NCI-H748 (cell line): ENCODE data around the gene FAHD2A.
"Not testable (repeated sequence)": the region's sequence is repeated elsewhere in the genome, so short reads cannot be mapped to it uniquely, and the experiment has no call there.

Source experiments
- DNase-seq: peaks from one replicate; lab custom pipeline; 2025; ENCODE audit not compliant: unreplicated experiment; lab: John Stamatoyannopoulos, UW

Gene FAHD2A, protein sequence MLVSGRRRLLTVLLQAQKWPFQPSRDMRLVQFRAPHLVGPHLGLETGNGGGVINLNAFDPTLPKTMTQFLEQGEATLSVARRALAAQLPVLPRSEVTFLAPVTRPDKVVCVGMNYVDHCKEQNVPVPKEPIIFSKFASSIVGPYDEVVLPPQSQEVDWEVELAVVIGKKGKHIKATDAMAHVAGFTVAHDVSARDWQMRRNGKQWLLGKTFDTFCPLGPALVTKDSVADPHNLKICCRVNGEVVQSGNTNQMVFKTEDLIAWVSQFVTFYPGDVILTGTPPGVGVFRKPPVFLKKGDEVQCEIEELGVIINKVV

DNA sequence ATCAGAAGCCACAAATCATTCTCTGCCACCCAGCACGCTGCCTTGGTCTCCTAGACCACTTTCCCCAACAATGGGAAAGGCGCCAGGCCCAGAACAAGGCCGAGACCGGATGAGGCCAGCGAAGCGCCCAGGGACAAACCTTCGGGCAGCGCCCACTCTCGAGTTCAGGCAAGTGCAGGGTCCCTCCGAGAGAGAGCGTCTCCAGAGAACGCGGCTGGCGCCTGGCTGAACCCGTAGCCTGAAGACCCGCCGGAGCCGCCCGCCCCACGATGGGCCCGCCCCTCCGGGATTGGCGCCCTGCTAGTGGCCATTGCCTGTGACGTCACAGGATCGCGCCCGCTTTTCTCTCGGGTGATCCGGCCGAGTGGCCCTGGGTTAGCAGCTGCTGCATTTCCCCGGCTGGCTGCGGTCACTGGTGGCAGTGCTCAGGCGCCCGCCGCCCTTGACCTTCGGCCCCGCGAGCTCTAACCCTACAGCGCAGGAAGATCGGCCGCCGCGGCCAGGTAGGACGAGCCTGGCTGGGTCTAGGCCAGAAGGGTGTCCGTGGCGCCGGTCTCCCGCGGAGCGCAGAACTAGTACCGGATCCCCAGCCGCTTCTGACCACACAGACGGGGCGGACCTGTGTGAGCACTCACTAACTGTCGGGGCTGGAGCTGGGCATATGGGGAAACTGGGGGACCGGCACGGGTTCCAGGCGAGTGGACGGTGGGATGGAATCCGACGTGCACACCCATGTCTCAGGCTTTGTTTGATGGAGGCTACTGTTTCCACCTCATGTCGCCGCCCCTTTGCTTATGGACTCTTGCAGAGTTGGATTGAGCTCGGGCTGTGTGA, at the start of gene FAHD2A:
TSS of gene FAHD2A (plus strand) at position 339 of the 834 bp plus-strand sequence. CDS start 2,851 bp downstream, outside the sequence.
- DNase-seq: peak; percentile 91

DNA sequence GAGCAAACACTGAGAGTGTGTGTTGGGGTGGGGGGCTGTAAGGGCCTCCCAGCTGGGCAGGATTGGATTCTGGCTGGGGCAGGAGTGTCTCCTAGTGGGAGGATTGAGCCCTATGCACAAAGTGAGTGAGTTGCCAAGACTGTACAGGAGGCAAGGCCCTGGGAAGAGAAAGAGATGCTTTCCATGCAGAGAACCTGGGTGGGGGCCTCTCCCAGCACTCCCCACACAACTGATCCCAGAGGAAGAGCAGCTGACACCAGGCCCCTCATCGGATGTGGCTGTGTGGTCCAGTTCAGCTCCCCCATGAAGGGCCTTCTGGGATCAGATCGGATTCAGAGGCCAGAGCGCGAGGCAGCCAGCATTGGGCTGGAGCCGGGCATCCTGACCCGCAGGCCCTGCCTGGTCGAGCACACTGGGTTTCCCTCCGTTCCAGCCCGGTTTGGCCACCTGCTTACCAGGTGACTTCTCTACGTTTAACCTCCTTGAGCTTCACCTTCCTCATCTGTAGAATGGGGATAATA, 49.4 kb upstream of the FAHD2A start:
- no peak for DNase-seq

DNA sequence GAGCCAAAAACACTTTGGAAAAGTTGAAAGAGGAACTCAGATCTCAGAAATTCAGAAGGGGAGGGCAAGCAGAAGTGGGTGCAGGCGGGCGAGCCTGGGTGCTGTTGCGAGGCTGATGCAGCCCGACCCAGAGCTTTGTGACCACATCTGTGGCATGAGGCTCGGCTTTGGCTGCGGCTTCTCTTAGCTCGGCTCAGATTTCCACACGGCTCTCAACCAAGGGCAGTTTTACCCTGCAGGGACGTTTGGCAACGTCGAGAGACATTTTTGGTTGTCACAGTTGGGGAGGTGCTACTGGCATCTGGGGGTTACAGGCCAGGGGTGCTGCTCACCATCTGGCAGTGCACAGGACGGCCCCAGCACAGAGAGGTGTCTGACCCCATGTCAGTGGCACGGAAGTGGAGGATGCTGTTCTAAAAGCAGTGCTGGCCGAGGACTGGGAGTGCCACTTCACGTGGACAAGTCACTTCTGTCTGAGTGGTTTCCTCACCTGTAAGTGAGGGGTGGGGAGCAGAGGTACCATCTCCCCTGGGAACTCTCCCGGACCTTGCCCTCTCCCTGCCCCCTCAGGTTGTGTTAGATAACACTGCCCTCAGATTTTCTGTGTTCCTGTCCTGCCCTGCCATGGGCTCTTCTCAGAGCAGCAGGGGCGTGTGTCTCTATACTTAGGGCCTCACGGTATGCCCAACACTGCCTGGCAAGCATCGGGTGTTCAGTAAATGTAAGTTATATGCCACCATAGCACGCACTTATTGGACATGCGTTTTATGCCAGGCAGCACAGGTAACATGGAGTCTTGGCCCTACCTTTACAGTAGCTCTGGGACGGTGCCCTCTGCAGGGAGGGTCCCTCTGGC, 48.7 kb upstream of the FAHD2A start:
- no peak for DNase-seq

DNA sequence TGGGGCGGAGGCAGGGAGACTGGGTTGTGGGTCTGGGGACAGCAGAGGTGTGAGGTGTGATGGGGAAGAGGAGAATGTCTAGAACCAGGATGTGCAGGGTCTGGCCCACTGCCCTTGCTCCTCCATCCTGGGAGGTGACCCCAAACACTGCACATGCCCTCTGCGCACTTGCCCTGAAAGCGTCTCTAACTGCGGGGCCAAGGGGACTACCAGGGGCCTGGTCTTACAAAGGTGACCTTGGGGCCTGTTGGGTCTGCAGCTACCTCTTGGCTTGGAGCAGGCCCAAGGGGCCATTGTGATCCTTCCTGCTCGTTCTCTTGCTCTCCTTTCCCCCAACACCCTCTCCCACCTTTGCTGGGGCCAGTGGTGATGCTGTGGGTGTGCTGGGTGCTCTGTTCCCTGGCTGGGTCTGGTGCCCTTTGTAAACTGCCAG, 48.0 kb upstream of the FAHD2A start:
- no peak for DNase-seq

DNA sequence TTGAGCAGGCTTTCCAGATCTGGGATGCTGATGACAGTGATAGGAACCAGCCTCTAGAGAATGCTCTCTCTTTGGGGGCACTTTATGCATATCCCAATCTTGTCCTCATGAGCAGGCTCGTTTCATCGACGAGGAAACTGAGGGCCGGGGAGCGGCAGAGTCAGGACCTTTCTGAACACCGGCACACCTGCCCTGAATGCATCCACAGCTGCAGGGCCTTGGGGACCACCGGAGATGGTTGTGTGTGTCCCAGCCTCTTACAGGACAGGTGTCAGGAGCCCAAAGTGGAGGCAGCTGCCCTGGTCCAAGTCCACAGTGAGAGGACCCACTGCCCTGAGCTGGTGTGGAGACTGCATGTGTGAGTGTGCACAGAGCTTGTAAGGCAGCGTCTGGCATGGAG, 47.6 kb upstream of the FAHD2A start:
- DNase-seq: no peak

DNA sequence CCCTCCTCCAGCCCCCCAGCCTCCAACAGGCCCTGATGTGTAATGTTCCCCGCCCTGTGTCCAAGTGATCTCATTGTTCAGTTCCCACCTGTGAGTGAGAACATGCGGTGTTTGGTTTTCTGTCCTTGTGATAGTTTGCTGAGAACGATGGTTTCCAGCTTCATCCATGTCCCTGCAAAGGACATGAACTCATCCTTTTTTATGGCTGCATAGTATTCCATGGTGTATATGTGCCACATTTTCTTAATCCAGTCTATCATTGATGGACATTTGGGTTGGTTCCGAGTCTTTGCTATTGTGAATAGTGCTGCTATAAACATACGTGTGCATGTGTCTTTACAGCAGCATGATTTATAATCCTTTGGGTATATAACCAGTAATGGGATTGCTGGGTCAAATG, 47.0 kb upstream of the FAHD2A start:
- not testable (repeated sequence) for DNase-seq

DNA sequence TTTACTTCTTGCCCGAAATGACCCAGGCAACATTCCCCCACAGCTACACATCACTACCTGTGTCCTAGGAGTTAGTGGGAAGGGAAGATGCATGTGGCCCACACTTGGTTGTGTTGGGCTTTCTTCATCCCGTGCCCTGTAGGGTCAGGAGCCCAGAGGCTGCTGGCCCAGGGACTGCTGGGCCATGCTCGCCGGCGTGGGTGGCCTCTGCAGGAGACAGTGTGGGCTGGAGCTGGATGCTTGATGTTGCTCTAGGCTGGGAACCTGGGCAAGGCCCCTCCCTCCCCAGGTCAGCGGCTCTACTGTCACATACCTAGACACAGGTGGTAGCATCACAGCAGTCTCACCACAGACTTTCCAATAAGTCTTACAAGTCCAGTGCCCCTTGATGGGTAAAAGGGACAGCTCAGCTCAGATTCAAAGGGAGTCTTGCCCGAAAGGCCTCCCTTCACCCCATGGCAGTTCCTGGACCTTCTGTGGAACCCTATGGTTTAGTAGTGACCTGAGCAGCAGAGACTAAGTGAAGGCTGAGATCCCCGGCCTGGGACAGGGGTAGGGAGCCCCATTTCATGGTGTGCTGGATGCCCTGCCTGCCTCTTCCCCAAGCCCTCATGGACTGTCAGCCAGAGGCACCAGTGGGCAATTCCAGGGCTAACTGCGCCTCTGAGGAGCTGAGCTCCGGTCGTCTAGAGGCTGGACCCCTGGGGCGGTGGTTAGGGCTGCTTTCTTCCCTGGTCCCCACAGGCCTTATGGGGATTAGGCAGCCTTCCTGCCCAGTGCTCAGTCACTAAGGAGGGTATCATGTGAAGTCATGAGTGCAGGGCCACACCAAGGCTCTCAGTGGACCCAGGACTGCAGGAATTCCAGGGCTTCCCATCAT, 45.4 kb upstream of the FAHD2A start:
- DNase-seq: no peak

DNA sequence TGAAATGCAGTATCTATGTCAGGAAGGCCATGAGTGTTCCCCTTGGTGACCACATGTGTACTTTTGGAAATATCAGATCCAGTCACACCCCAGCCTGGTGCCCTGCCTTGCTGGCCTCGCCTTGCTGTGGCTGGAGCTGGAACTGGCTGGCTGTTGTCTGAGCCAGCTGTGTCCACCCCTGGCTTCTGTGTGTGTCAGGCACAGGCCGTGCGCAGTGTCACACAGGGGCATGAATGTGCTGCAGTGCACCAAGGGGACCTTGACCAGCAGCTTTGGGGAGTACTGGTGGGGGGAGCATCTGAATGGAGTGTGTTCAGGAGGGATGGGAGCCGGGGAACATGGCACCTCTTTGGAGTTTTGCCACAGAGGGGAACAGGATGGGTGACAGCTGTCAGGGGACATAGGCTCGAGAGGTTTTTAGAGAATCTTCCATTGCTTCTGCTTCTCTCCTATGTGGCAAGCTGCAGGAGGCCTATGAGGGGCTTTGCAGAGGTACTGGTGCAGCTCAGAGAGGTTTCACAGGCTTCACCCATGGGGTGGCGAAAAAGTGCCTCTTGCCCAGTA, 44.7 kb upstream of the FAHD2A start:
- DNase-seq: no peak

DNA sequence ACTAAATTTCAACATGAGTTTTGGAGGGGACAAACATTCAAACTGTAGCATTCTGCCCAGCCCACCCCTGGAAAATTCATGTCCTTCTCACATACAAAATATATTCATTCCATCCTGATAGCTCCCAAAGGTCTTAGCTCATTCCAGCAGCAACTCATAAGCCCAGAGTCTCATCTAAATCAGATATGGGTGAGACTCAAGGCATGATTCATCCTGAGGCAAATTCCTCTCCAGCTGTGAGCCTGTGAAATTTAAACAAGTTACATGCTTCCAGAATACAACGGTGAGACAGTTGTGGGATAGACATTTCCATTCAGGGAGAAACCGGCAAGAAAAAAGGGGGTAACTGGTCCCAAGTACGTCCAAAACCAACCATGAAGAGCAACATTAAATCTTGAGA, 43.5 kb upstream of the FAHD2A start:
- DNase-seq: no peak

DNA sequence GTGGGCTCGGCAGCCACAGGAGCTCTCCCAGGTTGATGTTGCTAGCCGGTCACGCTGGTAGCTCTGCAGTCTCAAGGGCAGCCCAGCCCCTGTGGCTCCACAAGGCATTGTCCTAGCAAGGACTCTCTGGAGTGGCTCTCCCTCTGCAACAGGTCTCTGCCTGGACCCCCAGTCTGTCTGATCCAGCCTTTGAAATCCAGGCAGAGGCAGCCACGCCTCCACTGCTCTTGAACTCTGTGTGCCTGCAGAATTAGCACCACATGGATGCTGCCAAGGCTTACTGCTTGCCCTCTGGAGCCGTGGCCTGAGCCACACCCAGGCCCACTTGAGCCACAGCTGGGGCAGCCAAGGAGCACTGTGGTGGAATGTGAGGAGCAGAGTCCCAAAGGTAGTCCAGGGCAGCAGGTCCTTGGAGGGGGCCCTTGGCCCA, 43.0 kb upstream of the FAHD2A start:
- DNase-seq: no peak

DNA sequence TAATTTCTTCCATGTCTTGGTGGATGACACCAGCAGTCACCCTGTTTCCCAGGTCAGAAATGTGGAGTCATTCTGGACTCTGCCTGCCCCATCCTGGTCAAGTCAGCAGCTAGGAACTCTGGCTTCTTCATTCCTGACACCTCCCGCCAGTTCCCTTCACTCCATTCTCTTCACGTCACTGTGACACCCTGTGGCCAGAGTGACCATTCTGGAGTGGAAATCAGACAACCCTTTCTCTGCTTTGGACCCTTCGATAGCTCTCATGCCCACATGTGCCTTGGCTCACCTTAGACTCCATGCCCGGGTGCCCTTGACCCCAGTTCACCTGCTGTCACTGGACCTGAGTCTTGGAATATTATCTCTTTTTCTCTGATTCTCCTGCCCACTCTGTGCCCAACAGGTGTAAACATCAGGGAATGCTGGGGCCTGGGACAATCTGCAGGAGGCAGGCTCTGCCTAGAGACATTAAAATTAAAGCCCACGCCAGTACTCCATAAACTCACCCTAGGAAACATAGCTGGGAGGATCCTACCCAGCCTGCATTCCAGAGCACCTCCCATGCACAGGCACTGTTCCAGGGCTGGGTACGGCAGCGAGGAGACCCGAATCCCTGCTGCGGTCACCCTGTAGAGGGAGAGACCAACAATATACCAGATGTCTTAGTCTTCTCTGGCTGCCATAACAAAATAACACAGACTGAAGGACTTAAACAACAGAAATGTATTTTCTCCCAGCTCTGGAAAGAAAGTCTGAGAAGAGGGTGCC, 41.1 kb upstream of the FAHD2A start:
- no peak for DNase-seq

DNA sequence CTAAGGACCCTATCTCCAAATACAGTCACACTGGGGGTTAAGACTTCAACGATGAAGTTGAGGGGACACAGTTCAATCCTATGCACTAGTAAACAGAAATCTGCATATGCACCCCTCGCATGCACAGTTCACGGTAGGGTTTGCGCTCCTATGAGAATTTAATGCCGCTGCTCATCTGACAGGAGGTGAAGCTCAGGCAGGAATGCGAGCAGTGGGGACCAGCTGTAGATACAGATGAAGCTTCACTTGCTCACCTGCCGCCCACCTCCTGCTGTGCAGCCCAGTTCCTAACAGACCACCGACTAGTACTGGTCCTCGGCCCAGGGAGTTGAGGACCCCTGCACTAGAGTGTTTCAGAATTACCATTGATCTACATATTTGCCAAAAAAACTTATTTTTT, 40.0 kb upstream of the FAHD2A start:
- no peak for DNase-seq

DNA sequence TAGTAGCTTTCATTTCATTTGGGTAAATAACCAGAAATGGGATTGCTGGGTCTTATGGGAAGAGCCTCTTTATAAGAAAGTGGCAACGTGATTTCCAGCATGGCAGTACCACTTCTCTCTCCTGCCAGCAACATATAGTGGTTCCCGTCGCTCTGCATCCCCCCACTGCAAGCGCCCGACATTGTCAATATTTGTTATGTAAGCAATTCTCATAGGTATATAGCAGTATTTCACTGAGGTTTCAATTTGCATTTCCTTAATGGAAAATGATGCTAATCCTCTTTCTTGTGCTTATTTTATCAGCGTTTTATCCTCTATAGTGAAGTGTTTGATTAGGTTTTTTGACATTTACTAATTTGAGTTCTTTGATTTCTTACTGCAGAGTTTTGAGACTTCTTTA, 36.0 kb upstream of the FAHD2A start:
- no peak for DNase-seq

DNA sequence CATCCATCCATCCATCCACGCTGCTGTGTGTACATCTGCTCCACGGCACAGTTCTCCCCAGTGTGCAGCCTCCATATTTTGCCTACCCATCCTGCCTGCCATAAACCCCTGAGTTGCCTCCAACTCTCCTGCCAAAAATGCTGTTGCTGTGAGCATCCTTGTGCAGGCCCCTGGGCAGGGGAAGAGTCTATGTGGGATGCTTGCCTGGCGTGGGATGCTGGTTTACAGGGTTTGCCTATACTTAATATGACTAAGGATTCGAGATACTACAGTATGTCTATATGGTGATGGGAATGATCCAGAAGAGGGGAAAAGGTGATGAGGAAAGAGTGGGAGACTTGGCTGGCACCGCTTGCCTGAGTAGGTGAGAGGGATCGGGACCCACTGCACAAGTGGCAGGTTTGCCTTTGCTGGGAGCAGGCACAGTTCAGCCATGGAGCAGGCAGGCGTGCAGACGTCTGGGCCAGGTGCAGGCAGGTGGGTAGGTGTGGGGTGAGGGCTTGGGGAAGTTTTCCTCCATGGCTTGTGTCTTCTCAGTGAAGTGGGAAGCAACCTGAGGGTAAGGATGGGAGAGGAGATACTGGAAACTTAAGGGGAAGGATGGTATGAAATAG, 30.2 kb upstream of the FAHD2A start:
- DNase-seq: no peak

DNA sequence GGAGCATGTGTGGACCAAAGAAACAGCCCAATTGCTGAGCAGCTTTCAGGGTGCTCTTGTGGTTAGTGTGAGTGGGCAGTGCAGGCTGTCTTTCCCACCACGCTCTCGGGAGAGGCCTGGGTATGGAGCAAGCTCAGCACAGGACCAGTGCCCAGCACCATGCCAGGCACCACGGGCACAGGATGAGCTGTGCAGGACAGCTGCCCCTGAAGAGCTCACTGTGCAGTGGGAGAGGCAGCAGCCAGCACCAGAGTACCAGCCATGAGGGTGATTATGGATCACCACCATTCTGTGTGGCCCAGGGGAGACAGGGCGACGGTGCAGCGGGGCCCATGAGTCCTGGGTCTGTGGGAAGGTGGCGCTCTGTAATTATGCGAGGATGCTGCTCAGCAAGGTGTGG, 29.7 kb upstream of the FAHD2A start:
- no peak for DNase-seq

DNA sequence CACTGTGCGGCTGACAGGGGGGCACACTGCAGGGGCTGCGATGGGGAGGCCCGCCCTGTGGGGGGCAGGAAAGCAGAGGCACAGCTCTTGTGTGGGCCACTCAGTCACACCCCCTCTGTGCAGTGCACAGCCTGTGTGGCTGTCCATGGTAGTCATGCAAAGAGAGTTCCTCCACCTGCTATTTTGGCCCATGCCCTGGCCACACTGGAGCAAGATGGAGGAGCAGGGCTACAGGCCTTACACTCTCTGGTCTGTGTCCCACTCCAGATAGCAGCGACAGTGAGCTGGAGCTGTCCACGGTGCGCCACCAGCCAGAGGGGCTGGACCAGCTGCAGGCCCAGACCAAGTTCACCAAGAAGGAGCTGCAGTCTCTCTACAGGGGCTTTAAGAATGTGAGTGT, 28.5 kb upstream of the FAHD2A start:
- DNase-seq: no peak

DNA sequence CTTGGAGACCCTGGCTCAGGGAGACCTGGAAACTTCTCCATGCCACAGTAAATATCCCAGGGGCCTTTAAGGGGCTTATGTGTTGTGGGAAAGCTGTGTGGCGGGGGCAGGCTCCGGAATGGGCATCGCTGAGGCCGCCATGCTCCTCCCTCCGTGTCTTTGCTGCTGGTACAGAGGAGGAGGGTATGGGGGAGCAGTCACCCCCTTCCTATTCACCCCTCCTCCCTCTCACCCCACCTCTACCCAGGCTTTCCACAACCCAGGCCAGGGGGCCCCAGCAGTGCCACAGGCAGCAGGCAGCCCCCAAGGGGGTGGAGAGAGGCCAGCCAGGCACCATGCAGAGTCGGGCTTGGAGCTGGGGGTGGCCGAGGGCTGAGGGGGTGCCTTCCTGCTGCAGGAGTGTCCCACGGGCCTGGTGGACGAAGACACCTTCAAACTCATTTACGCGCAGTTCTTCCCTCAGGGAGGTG, 28.0 kb upstream of the FAHD2A start:
- no peak for DNase-seq

DNA sequence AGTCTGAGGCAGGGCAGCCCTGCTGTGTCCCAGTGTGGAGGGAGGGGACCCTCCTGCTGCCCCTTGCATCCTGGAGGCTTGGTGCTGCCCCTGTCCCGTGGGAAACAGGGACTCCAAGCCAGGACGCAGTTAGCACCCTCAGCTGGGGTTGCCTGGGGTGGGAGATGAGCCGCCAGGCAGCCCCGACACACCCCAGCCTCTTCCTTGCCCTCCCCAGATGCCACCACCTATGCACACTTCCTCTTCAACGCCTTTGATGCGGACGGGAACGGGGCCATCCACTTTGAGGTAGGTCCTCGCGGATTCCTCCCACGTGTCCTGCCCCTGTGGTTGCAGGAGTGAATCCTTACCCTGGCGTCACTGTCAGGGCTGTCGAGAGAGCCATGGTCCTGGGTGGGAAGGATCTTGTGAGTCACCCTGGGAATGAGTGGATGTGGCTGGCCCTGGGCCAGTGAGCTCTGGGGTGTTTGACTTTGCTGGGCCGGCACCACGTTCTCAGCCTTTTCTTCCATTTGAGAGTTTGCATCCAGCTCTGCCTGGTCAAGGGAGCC, 27.5 kb upstream of the FAHD2A start:
- no peak for DNase-seq
